OCI-LY3 (cell line): ENCODE measurements around the gene POC1B.

ENCODE experiments used
- CTCF ChIP-seq: fragments of 200-600, 300-600 bp; sonication (generic); IDR thresholded peaks from 2 replicates; pipeline ENCODE4 v1.5.1; 2014; ENCODE audit warnings: antibody characterized with exemption, low read length, low read depth
- EZH2phosphoT487 ChIP-seq: fragments of 200-600 bp; shearing (Covaris generic); IDR thresholded peaks from 2 replicates; pipeline ENCODE4 v1.6.1; 2018; ENCODE audit warnings: antibody characterized with exemption, mixed run types, low read depth

- TF ChIP-seq CTCF: no peak
- TF ChIP-seq EZH2phosphoT487: no peak
Observed at GRCh38 chr12:89497005-89497404, 28.8 kb downstream of the POC1B start.
